Lower lobe of right lung (tissue), 2 donors: ENCODE results near the gene SEPTIN8. TPM values are rescaled to one million over a fixed set of nuclear protein-coding genes. Genes with fewer than 3 reads are reported as not detected.
"Not testable (repeated sequence)": the region's sequence is repeated elsewhere in the genome, so short reads cannot be mapped to it uniquely, and the experiment has no call there.

Experiments
- ATAC-seq, 2 donors: fragments of 200-7000 bp; cut with Tn5 transposase; one replicate each; pipeline ENCODE4 v1.9.1; 2020 to 2022; ENCODE audit warnings: mild to moderate bottlenecking in 2 of 2, moderate library complexity in 2 of 2
- DNase-seq: peaks from one replicate; pipeline ENCODE4 v3.0.0-alpha.2; 2020
- H3K27ac ChIP-seq: fragments of 200-600 bp; one replicate; pipeline ENCODE4 v1.8.0; 2022
- H3K27me3 ChIP-seq: fragments of 200-600 bp; one replicate; pipeline ENCODE4 v1.8.0; 2022; ENCODE audit warnings: low read depth
- H3K36me3 ChIP-seq: fragments of 200-600 bp; one replicate; pipeline ENCODE4 v1.8.0; 2022; ENCODE audit warnings: mild to moderate bottlenecking
- H3K4me1 ChIP-seq: fragments of 200-600 bp; one replicate; pipeline ENCODE4 v1.8.0; 2022
- H3K4me3 ChIP-seq: fragments of 200-600 bp; one replicate; pipeline ENCODE4 v1.8.0; 2022; ENCODE audit warnings: mild to moderate bottlenecking
- H3K9me3 ChIP-seq: fragments of 200-600 bp; one replicate; pipeline ENCODE4 v1.8.0; 2022
- CTCF ChIP-seq: fragments of 200-600 bp; IDR thresholded peaks from one replicate; pipeline ENCODE4 v1.8.0; 2022; ENCODE audit warnings: antibody characterized with exemption, mild to moderate bottlenecking
- intact Hi-C: fragments of 100-400 bp; cut with DNase I; formaldehyde crosslinking; loops from one replicate; pipeline ENCODE4 v1.11.0; 2022
- total RNA-seq: library from RNA; stranded (reverse); fragmentation: NEBNext Ultra II Directional; extraction: Animal tissue kit (Norgen Biotek cat#: 25700); gene quantifications from one replicate; pipeline ENCODE4 v1.2.1, GENCODE V29; 2021
- donor health status: DM: no; HTN: yes; CAD: no; lungs with severe emphysema.

SEPTIN8 gene
- total RNA-seq, 1 donor from 2014 or later, result 32.8 TPM

GRCh38 chr5:132812123-132812765 is 35.2 kb upstream of the SEPTIN8 start:
- no peak for DNase-seq
- intact Hi-C loops, result no loop called here
- no peak for TF ChIP-seq CTCF
- H3K9me3 ChIP-seq, result no peaks in the 10 kb centered on the region
- no peaks in the 10 kb centered on the region for H3K36me3 ChIP-seq
- peaks cover 13% of the 10 kb centered on the region for H3K4me1 ChIP-seq
- no peak overlapping the region for H3K4me3 ChIP-seq
- peaks cover 49% of the 10 kb centered on the region for H3K27me3 ChIP-seq
- H3K27ac ChIP-seq, result no peak overlapping the region
- no peak for ATAC-seq

- no peaks in the 10 kb centered on the region for H3K36me3 ChIP-seq
- TF ChIP-seq CTCF, result no peak
- intact Hi-C loops, result no loop called here
- H3K9me3 ChIP-seq, result no peaks in the 10 kb centered on the region
- no peak overlapping the region for H3K4me3 ChIP-seq
- DNase-seq, result no peak
- ATAC-seq, result no peak
- peaks cover 56% of the 10 kb centered on the region for H3K27me3 ChIP-seq
- no peak overlapping the region for H3K27ac ChIP-seq
- peaks cover 13% of the 10 kb centered on the region for H3K4me1 ChIP-seq
Observed at GRCh38 chr5:132810605-132811004, 33.6 kb upstream of the SEPTIN8 start.

- H3K27ac ChIP-seq, result no peak overlapping the region
- no peak overlapping the region for H3K4me3 ChIP-seq
- H3K9me3 ChIP-seq, result no peaks in the 10 kb centered on the region
- intact Hi-C loops, result no loop called here
- TF ChIP-seq CTCF, result no peak
- H3K36me3 ChIP-seq, result no peaks in the 10 kb centered on the region
- H3K27me3 ChIP-seq, result peaks cover 47% of the 10 kb centered on the region
- peaks cover 11% of the 10 kb centered on the region for H3K4me1 ChIP-seq
- no peak for DNase-seq
- ATAC-seq, result no peak
Observed at GRCh38 chr5:132808866-132809265, 31.8 kb upstream of the SEPTIN8 start.

- ATAC-seq, result no peak
- TF ChIP-seq CTCF, result no peak
- intact Hi-C loops, result no loop called here
Observed at GRCh38 chr5:132808448-132808847, 31.4 kb upstream of the SEPTIN8 start.

GRCh38 chr5:132807163-132807838 is 30.3 kb upstream of the SEPTIN8 start:
- H3K9me3 ChIP-seq, result no peaks in the 10 kb centered on the region
- H3K27me3 ChIP-seq, result peaks cover 33% of the 10 kb centered on the region
- no peak overlapping the region for H3K4me3 ChIP-seq
- H3K36me3 ChIP-seq, result no peaks in the 10 kb centered on the region
- H3K27ac ChIP-seq, result no peak overlapping the region
- intact Hi-C loops, result no loop called here
- no peaks in the 10 kb centered on the region for H3K4me1 ChIP-seq
- no peak for TF ChIP-seq CTCF
- DNase-seq (no peak), ATAC-seq (no peak)

More at GRCh38 chr5:132808448-132808847, 31.4 kb upstream of the SEPTIN8 start:
- H3K4me3 ChIP-seq, result no peak overlapping the region
- H3K27ac ChIP-seq, result no peak overlapping the region
- peaks cover 42% of the 10 kb centered on the region for H3K27me3 ChIP-seq
- no peak for DNase-seq
- H3K9me3 ChIP-seq, result no peaks in the 10 kb centered on the region
- H3K36me3 ChIP-seq, result no peaks in the 10 kb centered on the region
- peaks cover 7% of the 10 kb centered on the region for H3K4me1 ChIP-seq

- H3K4me3 ChIP-seq, H3K4me1 ChIP-seq, DNase-seq, ATAC-seq, H3K36me3 ChIP-seq, H3K27ac ChIP-seq, H3K9me3 ChIP-seq, intact Hi-C loops: not testable (repeated sequence)
- peaks cover 32% of the 10 kb centered on the region for H3K27me3 ChIP-seq
Observed at GRCh38 chr5:132806804-132807162, 29.7 kb upstream of the SEPTIN8 start.

GRCh38 chr5:132805872-132806271 is 28.8 kb upstream of the SEPTIN8 start:
- H3K9me3 ChIP-seq, DNase-seq, H3K27ac ChIP-seq, H3K36me3 ChIP-seq, intact Hi-C loops, H3K4me3 ChIP-seq, H3K4me1 ChIP-seq, ATAC-seq: not testable (repeated sequence)
- peaks cover 23% of the 10 kb centered on the region for H3K27me3 ChIP-seq

- H3K27ac ChIP-seq, ATAC-seq, DNase-seq, intact Hi-C loops, H3K36me3 ChIP-seq, H3K4me3 ChIP-seq, H3K4me1 ChIP-seq, H3K9me3 ChIP-seq: not testable (repeated sequence)
- peaks cover 12% of the 10 kb centered on the region for H3K27me3 ChIP-seq
Observed at GRCh38 chr5:132804219-132804618, 27.2 kb upstream of the SEPTIN8 start.

GRCh38 chr5:132802685-132803066 is 25.6 kb upstream of the SEPTIN8 start:
- H3K4me1 ChIP-seq, H3K9me3 ChIP-seq, DNase-seq, intact Hi-C loops, H3K36me3 ChIP-seq, H3K27ac ChIP-seq, H3K4me3 ChIP-seq, ATAC-seq: not testable (repeated sequence)
- peaks cover 12% of the 10 kb centered on the region for H3K27me3 ChIP-seq
